GM12801 (cell line): ENCODE measurements around the gene DRAP1.

Experiments used
- CTCF ChIP-seq: IDR thresholded peaks from one replicate; pipeline ENCODE4 v1.5.1; 2011; ENCODE audit warnings: control low read depth; ENCODE audit not compliant: insufficient read length; ENCODE audit errors: extremely low read depth

DRAP1 gene

GRCh38 chr11:65883786-65884715, 35.2 kb upstream of the DRAP1 start:
- TF ChIP-seq CTCF: no peak

- TF ChIP-seq CTCF: peak; percentile 97
Measured at GRCh38 chr11:65884716-65885092, 34.5 kb upstream of the DRAP1 start.

- no peak for TF ChIP-seq CTCF
Measured at GRCh38 chr11:65885231-65885630, 34.0 kb upstream of the DRAP1 start.

- TF ChIP-seq CTCF: no peak
Measured at GRCh38 chr11:65885808-65886536, 33.3 kb upstream of the DRAP1 start.

GRCh38 chr11:65886826-65887722, 32.2 kb upstream of the DRAP1 start:
- TF ChIP-seq CTCF: no peak

GRCh38 chr11:65887723-65888162, 31.5 kb upstream of the DRAP1 start:
- TF ChIP-seq CTCF: no peak

- TF ChIP-seq CTCF: no peak
Measured at GRCh38 chr11:65888163-65888814, 30.9 kb upstream of the DRAP1 start, which contains the start of gene FIBP. TSS of gene FIBP (minus strand) at chr11:65888471. CDS start at chr11:65888418, 53 bp downstream.
